HG03097 (cell line): ENCODE data around the gene BET1L.
A peak's percentile ranks its signal among the peaks of the same experiment; 100 is the strongest.
"Not testable (repeated sequence)": the region's sequence is repeated elsewhere in the genome, so short reads cannot be mapped to it uniquely, and the experiment has no call there.

Experiments used
- ATAC-seq: cut with Tn5 transposase; IDR thresholded peaks from one replicate; pipeline ENCODE4 v1.9.1; 2021; ENCODE audit not compliant: unreplicated experiment, low FRiP score

The BET1L gene

GRCh38 chr11:207208-207862 is at the start of gene BET1L, which contains the start of gene RIC8A:
BET1L (minus strand) TSS chr11:207399; CDS start chr11:207321, 78 bp downstream.
RIC8A (plus strand) TSS chr11:207708; CDS start chr11:208855, 1,147 bp downstream.
- ATAC-seq, result peak; percentile 64

GRCh38 chr11:255816-256215 is 48.6 kb upstream of the BET1L start:
- no peak for ATAC-seq

- ATAC-seq, result no peak
These were observed 48.0 kb upstream of the BET1L start for GRCh38 chr11:255176-255575.

GRCh38 chr11:253886-254270 is 46.7 kb upstream of the BET1L start:
- no peak for ATAC-seq

- ATAC-seq, result no peak
These were observed 46.1 kb upstream of the BET1L start for GRCh38 chr11:253160-253885.

GRCh38 chr11:252666-253065 is 45.5 kb upstream of the BET1L start:
- no peak for ATAC-seq

- no peak for ATAC-seq
These were observed 44.4 kb upstream of the BET1L start for GRCh38 chr11:251550-251949.

GRCh38 chr11:250740-251299 is 43.6 kb upstream of the BET1L start:
- no peak for ATAC-seq

- no peak for ATAC-seq
These were observed 43.1 kb upstream of the BET1L start for GRCh38 chr11:250274-250673.

GRCh38 chr11:249062-249461 is 41.9 kb upstream of the BET1L start:
- ATAC-seq, result no peak

- ATAC-seq, result no peak
These were observed 37.2 kb upstream of the BET1L start for GRCh38 chr11:244376-244775.

- ATAC-seq, result no peak
These were observed 34.4 kb upstream of the BET1L start for GRCh38 chr11:241634-242033.

GRCh38 chr11:240315-240714 is 33.1 kb upstream of the BET1L start:
- ATAC-seq, result no peak

- not testable (repeated sequence) for ATAC-seq
These were observed 31.1 kb upstream of the BET1L start for GRCh38 chr11:238346-238745.

GRCh38 chr11:236774-237767 is 29.9 kb upstream of the BET1L start, which contains the start of gene PSMD13:
PSMD13 (plus strand) TSS chr11:236976; CDS start chr11:237050, 74 bp downstream.
- peak; percentile 83 for ATAC-seq

GRCh38 chr11:235997-236773 is 29.0 kb upstream of the BET1L start, which contains the start of gene SIRT3:
SIRT3 (minus strand) TSS chr11:236342; CDS start chr11:236328, 14 bp downstream.
- peak; percentile 53 for ATAC-seq

GRCh38 chr11:235609-235996 is 28.4 kb upstream of the BET1L start:
- no peak for ATAC-seq

- ATAC-seq, result no peak
These were observed 28.0 kb upstream of the BET1L start for GRCh38 chr11:235180-235579.

GRCh38 chr11:232783-233565 is 25.8 kb upstream of the BET1L start:
- ATAC-seq, result no peak
